ENCODE results near the gene ERBB4. TPM values are rescaled to one million over a fixed set of nuclear protein-coding genes. Genes with fewer than 3 reads are reported as not detected.
"Not testable (repeated sequence)": the region's sequence is repeated elsewhere in the genome, so short reads cannot be mapped to it uniquely, and the experiment has no call there.

The ERBB4 gene
- total and polyA plus RNA-seq, 7 donors = 0.07 to 7.5 (median 2.0) TPM

GRCh38 chr2:212242724-212243123 is 295.9 kb downstream of the ERBB4 start:
- H3K4me1 ChIP-seq = no peaks in the 10 kb centered on the region
- no peaks in the 10 kb centered on the region for H3K36me3 ChIP-seq (ENCODE audit: insufficient read depth in 1 of 2, low read depth in 1 of 2)
- H3K4me3 ChIP-seq = no peak overlapping the region
- H3K27me3 ChIP-seq (ENCODE audit: insufficient read depth in 3 of 3, low read length in 2 of 3) = no peaks in the 10 kb centered on the region
- DNase-seq = no peak
- no peak overlapping the region for H3K27ac ChIP-seq
- intact Hi-C loops (cut with DNase I) = no loop called here
- ATAC-seq = no peak
- TF ChIP-seq CTCF (IDR thresholded peaks at IDR 0.05) = no peak
- 23 to 33% (median 27%) methylated on average over 1 of the region's 1 CpG for WGBS, 3 donors
- no peaks in the 10 kb centered on the region for H3K9me3 ChIP-seq

GRCh38 chr2:212238152-212238551 is 300.4 kb downstream of the ERBB4 start:
- ATAC-seq; H3K27me3 ChIP-seq (ENCODE audit: insufficient read depth in 3 of 3, low read length in 2 of 3); H3K9me3 ChIP-seq; H3K4me3 ChIP-seq; H3K36me3 ChIP-seq (ENCODE audit: insufficient read depth in 1 of 2, low read depth in 1 of 2); DNase-seq; H3K27ac ChIP-seq; H3K4me1 ChIP-seq; intact Hi-C loops (cut with DNase I): not testable (repeated sequence)
- WGBS, 3 donors = 89 to 94% (median 94%) methylated on average over 3 of the region's 3 CpGs

GRCh38 chr2:212237350-212238095 is 301.1 kb downstream of the ERBB4 start:
- Histone ChIP-seq H3K4me1 (no peaks in the 10 kb centered on the region), H3K27ac (no peak overlapping the region), H3K9me3 (no peaks in the 10 kb centered on the region), H3K4me3 (no peak overlapping the region), H3K36me3 (ENCODE audit: insufficient read depth in 1 of 2, low read depth in 1 of 2) (no peaks in the 10 kb centered on the region), H3K27me3 (ENCODE audit: insufficient read depth in 3 of 3, low read length in 2 of 3) (no peaks in the 10 kb centered on the region)
- intact Hi-C loops (cut with DNase I) = no loop called here
- 51 to 57% (median 52%) methylated on average over 13 of the region's 13 CpGs for WGBS, 3 donors
- ATAC-seq (no peak), DNase-seq (no peak)
- no peak for TF ChIP-seq CTCF (IDR thresholded peaks at IDR 0.05)

GRCh38 chr2:212228743-212229171 is 309.8 kb downstream of the ERBB4 start:
- Histone ChIP-seq H3K27me3 (ENCODE audit: insufficient read depth in 3 of 3, low read length in 2 of 3) (no peaks in the 10 kb centered on the region), H3K4me1 (peaks cover 5% of the 10 kb centered on the region), H3K27ac (no peak overlapping the region), H3K9me3 (no peaks in the 10 kb centered on the region), H3K4me3 (no peak overlapping the region), H3K36me3 (ENCODE audit: insufficient read depth in 1 of 2, low read depth in 1 of 2) (no peaks in the 10 kb centered on the region)
- TF ChIP-seq CTCF (IDR thresholded peaks at IDR 0.05) = no peak
- WGBS, 3 donors = 29 to 51% (median 40%) methylated on average over 2 of the region's 2 CpGs
- DNase-seq (no peak), ATAC-seq (peak in 2 of 4 donors; percentile 38 to 64)
- intact Hi-C loops (cut with DNase I) = no loop called here

- Histone ChIP-seq H3K27me3 (ENCODE audit: insufficient read depth in 3 of 3, low read length in 2 of 3) (no peaks in the 10 kb centered on the region), H3K4me1 (peaks cover 5% of the 10 kb centered on the region), H3K9me3 (no peaks in the 10 kb centered on the region), H3K27ac (no peak overlapping the region), H3K4me3 (no peak overlapping the region), H3K36me3 (ENCODE audit: insufficient read depth in 1 of 2, low read depth in 1 of 2) (no peaks in the 10 kb centered on the region)
- DNase-seq = no peak
- 11 to 17% (median 16%) methylated on average over 4 of the region's 4 CpGs for WGBS, 3 donors
- peak in 2 of 4 donors; percentile 73 to 78 for ATAC-seq
- TF ChIP-seq CTCF (IDR thresholded peaks at IDR 0.05) = no peak
- intact Hi-C loops (cut with DNase I) = no loop called here
Measured at GRCh38 chr2:212227755-212228154, 310.8 kb downstream of the ERBB4 start.
